ENCODE results near the gene RAB8B. TPM values are rescaled to one million over a fixed set of nuclear protein-coding genes. Genes with fewer than 3 reads are reported as not detected.

The RAB8B gene
- total and polyA plus RNA-seq, 12 donors = 5.2 to 54.4 (median 35.5) TPM

DNA sequence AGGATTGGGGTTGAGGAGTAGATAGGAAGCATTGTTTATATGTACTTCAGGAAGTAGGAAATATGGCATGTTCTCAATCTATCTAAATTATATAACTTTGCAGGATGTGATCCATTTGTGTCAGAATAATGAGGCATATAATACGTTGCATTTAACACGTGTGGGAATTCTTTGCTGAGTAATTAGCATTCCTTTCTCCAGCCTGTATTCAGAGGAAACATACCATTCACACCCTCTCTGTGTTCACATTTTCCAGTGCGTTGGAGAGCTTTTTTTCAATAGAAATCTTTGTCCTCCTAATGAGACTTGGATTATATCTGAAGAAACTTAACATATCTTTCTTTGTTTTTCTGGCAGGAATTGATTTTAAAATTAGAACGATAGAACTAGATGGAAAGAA, 55.0 kb downstream of the RAB8B start:
- Histone ChIP-seq H3K4me3 (no peak overlapping the region), H3K36me3 (replicated peaks in 1 of 2) (peaks cover 0 to 4% of the 10 kb centered on the region in 2 donors), H3K9me3 (replicated peaks in 1 of 3) (no peaks in the 10 kb centered on the region), H3K27me3 (no peaks in the 10 kb centered on the region), H3K27ac (peak overlapping the region in 2 of 5 donors; percentile 31 to 50), H3K4me1 (replicated peaks in 1 of 2) (peaks cover 4 to 26% of the 10 kb centered on the region in 2 donors)
- intact Hi-C loops (cut with DNase I) = no loop called here
- DNase-seq = no peak
- 52 to 64% (median 60%) methylated on average over 4 of the region's 4 CpGs for WGBS, 4 donors
- TF ChIP-seq POLR2A (IDR thresholded peaks at IDR 0.05) = no peak
- TF ChIP-seq, protein P1, sequence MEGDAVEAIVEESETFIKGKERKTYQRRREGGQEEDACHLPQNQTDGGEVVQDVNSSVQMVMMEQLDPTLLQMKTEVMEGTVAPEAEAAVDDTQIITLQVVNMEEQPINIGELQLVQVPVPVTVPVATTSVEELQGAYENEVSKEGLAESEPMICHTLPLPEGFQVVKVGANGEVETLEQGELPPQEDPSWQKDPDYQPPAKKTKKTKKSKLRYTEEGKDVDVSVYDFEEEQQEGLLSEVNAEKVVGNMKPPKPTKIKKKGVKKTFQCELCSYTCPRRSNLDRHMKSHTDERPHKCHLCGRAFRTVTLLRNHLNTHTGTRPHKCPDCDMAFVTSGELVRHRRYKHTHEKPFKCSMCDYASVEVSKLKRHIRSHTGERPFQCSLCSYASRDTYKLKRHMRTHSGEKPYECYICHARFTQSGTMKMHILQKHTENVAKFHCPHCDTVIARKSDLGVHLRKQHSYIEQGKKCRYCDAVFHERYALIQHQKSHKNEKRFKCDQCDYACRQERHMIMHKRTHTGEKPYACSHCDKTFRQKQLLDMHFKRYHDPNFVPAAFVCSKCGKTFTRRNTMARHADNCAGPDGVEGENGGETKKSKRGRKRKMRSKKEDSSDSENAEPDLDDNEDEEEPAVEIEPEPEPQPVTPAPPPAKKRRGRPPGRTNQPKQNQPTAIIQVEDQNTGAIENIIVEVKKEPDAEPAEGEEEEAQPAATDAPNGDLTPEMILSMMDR (IDR thresholded peaks at IDR 0.05) = no peak

DNA sequence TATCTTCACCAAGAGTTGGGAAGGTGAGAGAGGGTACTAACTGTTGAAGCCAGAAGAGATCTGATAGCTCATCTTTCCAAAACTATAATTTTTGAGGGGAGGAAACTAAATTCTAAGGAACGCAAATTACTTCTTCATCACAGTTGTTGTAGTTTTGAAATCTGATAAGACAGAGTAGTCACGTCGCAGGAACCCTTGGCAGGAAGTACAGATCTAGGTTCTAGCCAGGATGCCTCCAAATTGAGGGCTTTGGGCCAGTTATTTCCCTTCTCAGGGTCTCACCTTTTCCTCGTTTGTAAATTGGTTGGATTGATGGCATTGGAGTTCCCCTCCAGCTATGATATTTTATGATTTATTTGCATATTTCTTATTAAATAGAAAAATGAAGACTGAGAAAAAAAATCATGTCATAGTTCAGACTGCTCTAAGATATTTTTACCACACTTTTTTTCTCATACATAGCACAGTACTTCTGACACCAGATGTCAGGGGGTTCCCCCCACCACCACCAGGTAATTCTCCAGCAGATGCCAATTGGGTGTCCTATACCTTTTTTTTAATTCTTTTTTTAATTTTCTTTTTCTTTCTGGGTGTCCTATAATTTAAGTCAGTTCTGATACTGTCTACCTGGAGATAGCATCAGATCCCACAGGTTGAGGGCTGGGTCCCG, 55.7 kb downstream of the RAB8B start:
- Histone ChIP-seq H3K4me3 (no peak overlapping the region), H3K27me3 (no peaks in the 10 kb centered on the region), H3K36me3 (replicated peaks in 1 of 2) (peaks cover 0 to 4% of the 10 kb centered on the region in 2 donors), H3K9me3 (replicated peaks in 1 of 3) (no peaks in the 10 kb centered on the region), H3K27ac (peak overlapping the region in 2 of 5 donors; percentile 31 to 50), H3K4me1 (replicated peaks in 1 of 2) (peaks cover 4 to 26% of the 10 kb centered on the region in 2 donors)
- TF ChIP-seq, protein P1 (IDR thresholded peaks at IDR 0.05) = no peak
- TF ChIP-seq POLR2A (IDR thresholded peaks at IDR 0.05) = no peak
- intact Hi-C loops (cut with DNase I) = no loop called here
- DNase-seq = no peak
- 46 to 52% (median 50%) methylated on average over 5 of the region's 5 CpGs for whole genome bisulfite sequencing, 4 donors

- H3K27ac ChIP-seq = peak overlapping the region in 3 of 5 donors; percentile 10 to 63 (median 30)
- H3K4me3 ChIP-seq = no peak overlapping the region
- H3K27me3 ChIP-seq = no peaks in the 10 kb centered on the region
- WGBS, 4 donors = 76 to 85% (median 80%) methylated on average over 5 of the region's 5 CpGs
- H3K9me3 ChIP-seq (replicated peaks in 1 of 3) = no peaks in the 10 kb centered on the region
- DNase-seq = peak in 3 of 7 donors; percentile 14 to 55 (median 33)
- intact Hi-C loops (cut with DNase I) = no loop called here
- TF ChIP-seq POLR2A (IDR thresholded peaks at IDR 0.05) = no peak
- TF ChIP-seq, protein P1 (IDR thresholded peaks at IDR 0.05) = no peak
- H3K36me3 ChIP-seq (replicated peaks in 1 of 2) = peaks cover 0 to 4% of the 10 kb centered on the region in 2 donors
- H3K4me1 ChIP-seq (replicated peaks in 1 of 2) = peaks cover 4 to 26% of the 10 kb centered on the region in 2 donors
Measured at GRCh38 chr15:63246691-63247469, 57.5 kb downstream of the RAB8B start.

DNA sequence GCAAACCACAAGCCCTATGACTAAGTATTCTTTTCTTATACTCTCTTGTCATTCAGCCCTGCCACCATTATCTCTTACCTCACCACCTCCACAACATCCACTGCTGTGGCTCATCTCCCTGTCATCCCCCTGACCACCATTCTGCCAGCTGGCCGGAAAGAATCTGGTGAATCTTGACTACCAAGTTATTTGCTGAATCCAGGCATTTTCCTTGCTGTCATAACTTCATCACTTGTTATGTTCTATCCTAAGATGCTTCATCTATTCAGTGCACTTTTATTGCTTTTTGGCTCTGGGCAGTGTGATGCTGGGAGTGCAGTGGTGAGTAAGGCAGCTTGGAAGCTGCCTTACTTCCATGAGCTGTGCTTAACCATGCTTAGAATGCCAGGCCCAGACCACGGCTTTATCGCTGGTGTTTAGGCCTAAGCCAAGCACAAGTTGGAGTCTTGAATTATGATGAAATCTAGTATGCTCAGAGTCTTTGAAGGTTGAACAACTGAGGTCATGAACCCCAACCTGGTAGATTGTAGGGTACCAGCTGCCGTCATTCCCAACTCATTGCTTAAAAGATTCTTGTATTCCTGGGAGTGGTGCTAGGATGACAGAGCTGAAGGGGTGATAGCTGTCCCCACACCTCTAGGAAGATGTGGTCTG, 61.0 kb downstream of the RAB8B start:
- H3K4me3 ChIP-seq = no peak overlapping the region
- no peaks in the 10 kb centered on the region for H3K9me3 ChIP-seq (replicated peaks in 1 of 3)
- H3K36me3 ChIP-seq (replicated peaks in 1 of 2) = peaks cover 0 to 3% of the 10 kb centered on the region in 2 donors
- no peak for DNase-seq
- intact Hi-C loops (cut with DNase I) = no loop called here
- H3K4me1 ChIP-seq (replicated peaks in 1 of 2) = peaks cover 4 to 17% of the 10 kb centered on the region in 2 donors
- no peak overlapping the region for H3K27ac ChIP-seq
- 96 to 99% (median 97%) methylated on average over 4 of the region's 4 CpGs for WGBS, 4 donors
- TF ChIP-seq, protein P1 (IDR thresholded peaks at IDR 0.05) = no peak
- TF ChIP-seq POLR2A (IDR thresholded peaks at IDR 0.05) = no peak
- no peaks in the 10 kb centered on the region for H3K27me3 ChIP-seq
